ENCODE results near the gene CNTFR. TPM values are rescaled to one million over a fixed set of nuclear protein-coding genes. Genes with fewer than 3 reads are reported as not detected.

CNTFR gene
- total RNA-seq, 6 experiments from 2014 or later: 0.71 to 12.5 (median 3.4) TPM

DNA sequence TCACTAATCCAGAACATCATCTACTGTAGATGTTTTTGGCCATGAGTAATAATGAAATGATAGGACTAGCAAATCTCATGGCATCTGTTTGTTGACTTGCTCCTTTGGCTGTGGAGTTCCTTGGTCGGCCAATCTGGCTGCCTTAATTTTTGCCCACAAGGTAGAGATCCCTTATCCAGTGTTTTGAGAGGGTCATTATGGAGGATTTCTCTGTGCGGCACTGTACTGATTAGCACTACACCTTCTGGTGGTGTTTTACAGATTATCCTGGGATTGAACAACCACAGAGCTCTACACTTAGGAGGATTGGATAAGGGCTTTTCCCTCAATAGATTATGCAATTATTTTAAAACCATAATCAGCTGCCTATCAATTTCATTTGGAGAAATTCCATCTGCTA is 63.5 kb downstream of the CNTFR start:
- no peak overlapping the region for H3K27ac ChIP-seq
- no peaks in the 10 kb centered on the region for H3K27me3 ChIP-seq
- WGBS (ENCODE audit: insufficient coverage, low coverage, low lambda C conversion rate, missing lambda C conversion rate): no CpG with 5 or more reads among the region's 2 CpGs
- no peak for TF ChIP-seq POLR2A (IDR thresholded peaks at IDR 0.05)
- TF ChIP-seq, protein P1, sequence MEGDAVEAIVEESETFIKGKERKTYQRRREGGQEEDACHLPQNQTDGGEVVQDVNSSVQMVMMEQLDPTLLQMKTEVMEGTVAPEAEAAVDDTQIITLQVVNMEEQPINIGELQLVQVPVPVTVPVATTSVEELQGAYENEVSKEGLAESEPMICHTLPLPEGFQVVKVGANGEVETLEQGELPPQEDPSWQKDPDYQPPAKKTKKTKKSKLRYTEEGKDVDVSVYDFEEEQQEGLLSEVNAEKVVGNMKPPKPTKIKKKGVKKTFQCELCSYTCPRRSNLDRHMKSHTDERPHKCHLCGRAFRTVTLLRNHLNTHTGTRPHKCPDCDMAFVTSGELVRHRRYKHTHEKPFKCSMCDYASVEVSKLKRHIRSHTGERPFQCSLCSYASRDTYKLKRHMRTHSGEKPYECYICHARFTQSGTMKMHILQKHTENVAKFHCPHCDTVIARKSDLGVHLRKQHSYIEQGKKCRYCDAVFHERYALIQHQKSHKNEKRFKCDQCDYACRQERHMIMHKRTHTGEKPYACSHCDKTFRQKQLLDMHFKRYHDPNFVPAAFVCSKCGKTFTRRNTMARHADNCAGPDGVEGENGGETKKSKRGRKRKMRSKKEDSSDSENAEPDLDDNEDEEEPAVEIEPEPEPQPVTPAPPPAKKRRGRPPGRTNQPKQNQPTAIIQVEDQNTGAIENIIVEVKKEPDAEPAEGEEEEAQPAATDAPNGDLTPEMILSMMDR (IDR thresholded peaks at IDR 0.05): no peak
- intact Hi-C loops (cut with DNase I): no loop called here
- peaks cover 0 to 9% (median 2%) of the 10 kb centered on the region in 4 donors for H3K4me1 ChIP-seq
- no peak overlapping the region for H3K4me3 ChIP-seq
- DNase-seq (no peak), ATAC-seq (no peak)
- H3K36me3 ChIP-seq: no peaks in the 10 kb centered on the region
- H3K9me3 ChIP-seq: no peaks in the 10 kb centered on the region

DNA sequence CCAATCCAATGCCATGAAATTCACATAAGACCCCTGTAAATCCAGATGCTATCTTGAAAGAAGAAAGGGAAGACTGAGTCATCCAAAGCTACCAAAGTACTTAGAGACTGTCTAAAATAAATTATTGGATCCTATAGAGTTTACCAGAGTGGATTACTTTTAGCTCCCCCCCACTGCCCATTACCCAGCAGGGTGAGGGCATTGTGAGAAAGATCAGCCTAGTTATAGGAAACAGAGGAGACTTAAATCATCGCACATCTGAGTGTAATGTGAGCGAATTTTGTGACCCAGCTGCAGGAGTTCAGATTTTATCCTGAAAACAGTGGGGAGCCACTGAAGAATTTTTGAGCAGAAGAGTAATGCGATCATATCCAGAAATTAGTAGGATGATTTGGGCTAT is 65.2 kb downstream of the CNTFR start:
- H3K9me3 ChIP-seq: no peaks in the 10 kb centered on the region
- peak in 1 of 3 donors; percentile 9 for DNase-seq
- H3K36me3 ChIP-seq: no peaks in the 10 kb centered on the region
- no peak for ATAC-seq
- no peaks in the 10 kb centered on the region for H3K27me3 ChIP-seq
- H3K4me1 ChIP-seq: peaks cover 0 to 9% (median 2%) of the 10 kb centered on the region in 4 donors
- no peak overlapping the region for H3K4me3 ChIP-seq
- intact Hi-C loops (cut with DNase I): no loop called here
- no peak overlapping the region for H3K27ac ChIP-seq
- TF ChIP-seq, protein P1 (IDR thresholded peaks at IDR 0.05): no peak
- TF ChIP-seq POLR2A (IDR thresholded peaks at IDR 0.05): no peak
- 94% methylated on average over 2 of the region's 3 CpGs for WGBS (ENCODE audit: insufficient coverage, low coverage, low lambda C conversion rate, missing lambda C conversion rate)

DNA sequence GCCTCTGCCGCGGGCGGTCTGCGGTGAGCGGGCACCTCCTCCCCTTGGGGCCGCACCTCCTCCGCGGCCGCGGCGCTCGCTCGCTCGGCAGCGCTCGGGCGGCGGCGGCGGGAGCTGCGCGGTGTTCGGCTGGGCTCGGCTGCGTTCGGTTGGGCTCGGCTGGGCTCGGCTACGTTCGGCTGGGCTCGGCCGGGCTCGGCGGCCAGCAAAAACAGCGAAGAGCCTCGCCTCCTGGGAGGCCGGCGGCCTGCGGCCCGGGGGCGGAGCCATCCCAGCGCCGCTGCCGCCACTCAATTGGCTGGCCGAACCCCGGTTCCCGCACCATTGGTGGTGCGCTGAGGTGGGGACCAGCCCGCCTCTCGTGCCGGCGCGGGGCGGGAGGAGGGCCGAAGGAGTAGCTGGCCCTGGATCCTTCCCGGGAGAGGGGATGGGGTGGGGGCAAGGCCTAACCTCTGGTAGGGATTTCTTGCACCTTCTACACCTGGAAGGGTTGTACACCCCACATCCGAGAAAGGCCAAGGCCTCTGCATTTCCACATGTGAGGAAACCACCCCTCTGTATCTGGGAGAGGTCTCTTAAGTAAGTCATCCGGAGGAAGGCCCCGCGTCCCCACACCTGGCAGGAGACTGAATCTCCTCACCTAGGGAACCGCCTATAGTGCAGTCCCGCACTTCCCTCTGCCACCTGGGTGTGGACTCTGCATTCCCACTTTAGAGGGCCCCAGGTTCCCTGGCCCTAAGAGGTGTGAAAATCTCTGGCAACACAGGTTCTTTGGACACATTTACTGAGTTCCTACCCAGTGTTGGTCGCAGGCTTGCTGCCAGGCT is 66.3 kb downstream of the CNTFR start, which contains the start of gene ENHO:
Gene ENHO (minus strand): TSS at position 20 of the 827 bp plus-strand sequence. CDS start 1,295 bp downstream, outside the sequence.
- H3K4me3 ChIP-seq: peak within 1 kb of the TSS; percentile 29 to 46 (median 33)
- H3K27ac ChIP-seq: peak within 1 kb of the TSS in 1 of 3 donors; percentile 37
- DNase-seq (peak; percentile 89 to 92 (median 90)), ATAC-seq (peak; percentile 97 to 99 (median 98))
- TF ChIP-seq, protein P1 (IDR thresholded peaks at IDR 0.05): peak in 1 of 4 donors; percentile 6
- no peak for TF ChIP-seq POLR2A (IDR thresholded peaks at IDR 0.05)
- no peaks in the 10 kb centered on the region for H3K36me3 ChIP-seq
- peaks cover 0 to 9% (median 2%) of the 10 kb centered on the region in 4 donors for H3K4me1 ChIP-seq
- no peaks in the 10 kb centered on the region for H3K27me3 ChIP-seq
- H3K9me3 ChIP-seq: no peaks in the 10 kb centered on the region
- 20% methylated on average over 5 of the region's 63 CpGs for WGBS (ENCODE audit: insufficient coverage, low coverage, low lambda C conversion rate, missing lambda C conversion rate)
- intact Hi-C loops (cut with DNase I): no loop called here

DNA sequence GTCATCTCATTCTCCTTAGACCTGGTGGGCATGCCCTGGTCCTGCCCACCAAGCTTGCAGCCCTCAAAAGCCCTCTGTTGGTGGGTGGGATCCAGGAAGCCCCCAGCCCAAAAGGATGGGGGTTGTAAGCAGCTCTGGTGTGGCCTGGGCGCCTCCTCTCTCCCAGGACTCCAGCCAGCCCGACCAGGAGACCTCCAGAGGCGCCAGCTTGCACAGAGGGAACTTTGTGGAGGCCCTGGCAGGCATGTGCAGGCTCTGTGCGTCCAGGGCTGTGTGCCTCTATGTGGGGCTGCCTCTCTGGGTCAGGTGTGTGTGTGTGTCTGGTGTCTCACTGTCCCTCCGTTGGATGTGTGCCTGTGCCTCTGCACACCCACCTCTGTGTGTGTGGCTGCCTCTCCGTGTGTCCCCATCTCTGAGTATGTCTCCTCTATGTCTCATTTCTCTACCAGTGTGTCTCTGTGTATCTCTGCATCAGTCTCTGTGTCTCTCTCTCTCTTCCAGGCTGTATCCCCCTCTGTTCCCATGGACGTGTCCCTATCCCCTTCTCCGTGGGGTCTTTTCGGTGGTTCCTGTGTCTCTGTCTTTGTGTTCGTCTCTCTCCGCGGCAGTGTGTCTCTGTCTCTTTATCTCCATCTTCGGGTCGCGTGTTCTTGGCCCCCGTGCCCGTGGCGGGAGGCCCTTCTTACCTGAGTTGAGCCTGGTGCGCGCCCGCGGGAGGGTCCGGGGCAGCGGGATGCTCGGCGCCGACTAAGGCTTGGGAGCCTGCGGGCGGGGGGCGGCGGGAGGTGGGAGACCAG is 67.2 kb downstream of the CNTFR start:
- TF ChIP-seq, protein P1 (IDR thresholded peaks at IDR 0.05): no peak
- no peak for TF ChIP-seq POLR2A (IDR thresholded peaks at IDR 0.05)

More for the DNA sequence above, 67.2 kb downstream of the CNTFR start:
- Histone ChIP-seq H3K27me3 (no peaks in the 10 kb centered on the region), H3K4me1 (peaks cover 0 to 9% (median 2%) of the 10 kb centered on the region in 4 donors), H3K36me3 (no peaks in the 10 kb centered on the region), H3K9me3 (no peaks in the 10 kb centered on the region), H3K4me3 (peak overlapping the region; percentile 29 to 46 (median 33)), H3K27ac (no peak overlapping the region)
- DNase-seq: no peak
- 13% methylated on average over 16 of the region's 31 CpGs for WGBS (ENCODE audit: insufficient coverage, low coverage, low lambda C conversion rate, missing lambda C conversion rate)
- ATAC-seq: no peak
- intact Hi-C loops (cut with DNase I): no loop called here
